Measurements from ENCODE around the gene LDLR. TPM values are rescaled to one million over a fixed set of nuclear protein-coding genes. Genes with fewer than 3 reads are reported as not detected.

Gene LDLR
- total RNA-seq, 1 experiment from 2014 or later = 127 TPM

DNA sequence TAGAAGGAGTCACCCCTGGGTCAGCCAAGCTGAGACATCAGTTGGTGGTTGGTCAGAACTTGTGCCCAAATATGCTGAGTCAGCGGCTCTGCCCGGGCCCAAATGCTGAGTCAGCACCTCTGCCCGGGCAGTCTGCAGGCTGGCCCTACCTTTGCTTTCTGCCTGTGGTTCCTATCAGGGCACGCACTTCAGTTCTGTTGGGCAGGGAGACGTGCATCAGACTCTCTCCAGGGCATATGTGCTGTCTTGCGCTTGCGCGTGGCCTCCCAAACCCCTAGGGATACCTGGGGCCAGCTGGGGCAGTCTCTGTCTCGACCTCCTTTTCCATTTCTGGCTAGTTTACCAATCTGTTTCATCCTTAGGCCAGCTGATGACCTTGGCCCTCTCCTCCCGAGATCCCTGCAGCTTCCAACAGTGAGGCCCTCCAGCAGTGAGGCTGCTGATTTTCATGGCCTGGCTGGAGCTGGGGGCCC, 24.4 kb upstream of the LDLR start:
- POLR2A ChIA-PET = interaction anchor here (1.0 to 1.4 kb wide), 4 partner anchors 24 to 66 kb away, joined by 3 to 4 read pairs (median 3); partner anchors contain the start of gene LDLR
- Mint-ChIP-seq H3K27ac (ENCODE audit: low read depth, unreplicated experiment) (no peak overlapping the region), H3K4me3 (ENCODE audit: unreplicated experiment) (no peak overlapping the region), H3K36me3 (ENCODE audit: insufficient read depth, unreplicated experiment) (peaks cover 38% of the 10 kb centered on the region), H3K9me3 (ENCODE audit: unreplicated experiment) (no peaks in the 10 kb centered on the region), H3K27me3 (ENCODE audit: insufficient read depth, unreplicated experiment) (no peaks in the 10 kb centered on the region), H3K4me1 (ENCODE audit: insufficient read depth, unreplicated experiment) (peaks cover 4% of the 10 kb centered on the region)
- TF ChIP-seq, protein P1, sequence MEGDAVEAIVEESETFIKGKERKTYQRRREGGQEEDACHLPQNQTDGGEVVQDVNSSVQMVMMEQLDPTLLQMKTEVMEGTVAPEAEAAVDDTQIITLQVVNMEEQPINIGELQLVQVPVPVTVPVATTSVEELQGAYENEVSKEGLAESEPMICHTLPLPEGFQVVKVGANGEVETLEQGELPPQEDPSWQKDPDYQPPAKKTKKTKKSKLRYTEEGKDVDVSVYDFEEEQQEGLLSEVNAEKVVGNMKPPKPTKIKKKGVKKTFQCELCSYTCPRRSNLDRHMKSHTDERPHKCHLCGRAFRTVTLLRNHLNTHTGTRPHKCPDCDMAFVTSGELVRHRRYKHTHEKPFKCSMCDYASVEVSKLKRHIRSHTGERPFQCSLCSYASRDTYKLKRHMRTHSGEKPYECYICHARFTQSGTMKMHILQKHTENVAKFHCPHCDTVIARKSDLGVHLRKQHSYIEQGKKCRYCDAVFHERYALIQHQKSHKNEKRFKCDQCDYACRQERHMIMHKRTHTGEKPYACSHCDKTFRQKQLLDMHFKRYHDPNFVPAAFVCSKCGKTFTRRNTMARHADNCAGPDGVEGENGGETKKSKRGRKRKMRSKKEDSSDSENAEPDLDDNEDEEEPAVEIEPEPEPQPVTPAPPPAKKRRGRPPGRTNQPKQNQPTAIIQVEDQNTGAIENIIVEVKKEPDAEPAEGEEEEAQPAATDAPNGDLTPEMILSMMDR (IDR thresholded peaks at IDR 0.05; ENCODE audit: unreplicated experiment) = no peak
- intact Hi-C loops (cut with micrococcal nuclease) = no loop called here
- BruUV-seq (replicated peaks) = no TSS peak
- CTCF ChIA-PET = interaction anchor here (0.8 to 1.1 kb wide), 3 partner anchors 15 to 78 kb away, joined by 4 to 6 read pairs (median 4); no protein-coding TSS in a partner anchor
- peak; percentile 58 for DNase-seq (ENCODE audit: unreplicated experiment)

DNA sequence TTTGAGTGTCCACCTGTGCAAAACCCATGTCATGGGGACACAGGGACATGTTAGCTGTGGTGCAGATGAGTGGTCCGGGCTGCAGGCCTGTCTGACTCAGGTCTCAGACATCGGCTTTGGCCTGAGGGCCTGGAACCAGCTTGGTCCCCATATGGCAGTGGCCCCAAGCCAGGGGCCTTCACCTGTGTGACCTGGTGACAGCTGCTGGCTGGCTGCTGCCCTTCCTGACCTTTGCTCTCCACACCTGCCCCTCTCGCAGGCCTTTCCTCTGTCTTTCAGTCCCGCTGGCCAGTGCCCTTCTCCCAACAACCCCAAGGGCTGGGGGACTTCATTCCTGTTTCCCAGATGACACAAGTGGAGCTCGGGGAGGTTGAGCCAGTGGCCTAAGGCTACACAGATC, 22.9 kb upstream of the LDLR start:
- BruUV-seq (replicated peaks) = no TSS peak
- H3K27me3 Mint-ChIP-seq (ENCODE audit: insufficient read depth, unreplicated experiment) = no peaks in the 10 kb centered on the region
- peaks cover 30% of the 10 kb centered on the region for H3K36me3 Mint-ChIP-seq (ENCODE audit: insufficient read depth, unreplicated experiment)

DNA sequence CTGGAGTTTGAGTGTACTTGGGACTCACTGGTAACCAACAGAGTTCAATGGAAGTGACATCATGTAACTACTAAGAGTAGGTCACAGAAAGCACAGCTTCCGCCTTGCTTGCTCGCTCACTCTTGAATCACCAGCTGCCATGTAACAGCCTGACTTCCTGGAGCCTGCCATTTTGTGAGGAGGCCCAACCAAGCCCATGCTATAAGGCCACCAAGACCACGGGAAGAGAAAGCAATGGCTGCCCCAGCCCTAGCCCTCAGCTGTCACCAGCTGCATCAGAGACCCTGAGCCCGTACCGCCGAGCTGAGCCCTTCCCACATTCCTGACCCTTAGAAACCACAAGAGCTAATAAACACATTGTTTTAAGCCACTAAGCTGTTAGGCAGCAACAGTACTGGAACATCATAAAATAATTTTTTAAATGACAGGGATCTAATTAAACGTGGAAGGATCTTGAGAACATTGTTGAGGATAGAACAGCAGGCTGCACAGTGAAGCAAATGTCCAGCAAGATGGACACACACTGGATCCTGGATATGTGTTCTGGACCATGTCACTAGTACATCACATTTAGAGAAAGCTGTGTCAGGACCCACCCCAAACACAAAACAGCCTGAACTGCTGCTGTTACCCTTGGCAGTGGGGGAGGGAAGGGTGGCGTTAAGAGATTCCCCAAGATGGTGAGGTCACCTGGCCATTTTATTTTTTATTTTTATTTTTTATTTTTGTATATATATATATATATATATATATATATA, 21.7 kb upstream of the LDLR start:
- peaks cover 24% of the 10 kb centered on the region for H3K36me3 Mint-ChIP-seq (ENCODE audit: insufficient read depth, unreplicated experiment)
- intact Hi-C loops (cut with micrococcal nuclease) = no loop called here
- POLR2A ChIA-PET = interaction anchor here (0.9 to 1.1 kb wide), 3 partner anchors 21 to 195 kb away, joined by 3 to 4 read pairs (median 3); partner anchors contain the start of gene LDLR
- TF ChIP-seq, protein P1 (IDR thresholded peaks at IDR 0.05; ENCODE audit: unreplicated experiment) = no peak
- H3K9me3 Mint-ChIP-seq (ENCODE audit: unreplicated experiment) = no peaks in the 10 kb centered on the region
- H3K4me1 Mint-ChIP-seq (ENCODE audit: insufficient read depth, unreplicated experiment) = peaks cover 4% of the 10 kb centered on the region
- H3K27ac Mint-ChIP-seq (ENCODE audit: low read depth, unreplicated experiment) = no peak overlapping the region
- BruUV-seq (replicated peaks) = no TSS peak
- H3K27me3 Mint-ChIP-seq (ENCODE audit: insufficient read depth, unreplicated experiment) = no peaks in the 10 kb centered on the region
- CTCF ChIA-PET = interaction anchor here (2.2 kb wide), 1 partner anchor 32 kb away, joined by 6 read pairs; no protein-coding TSS in a partner anchor
- no peak overlapping the region for H3K4me3 Mint-ChIP-seq (ENCODE audit: unreplicated experiment)
- no peak for DNase-seq (ENCODE audit: unreplicated experiment)

More for the DNA sequence above, 22.9 kb upstream of the LDLR start:
- ChIA-PET CTCF (interaction anchor here (0.6 to 2.2 kb wide), 4 partner anchors 30 to 877 kb away, joined by 3 to 6 read pairs (median 4); no protein-coding TSS in a partner anchor), POLR2A (interaction anchor here (0.9 to 1.0 kb wide), 3 partner anchors 10 to 22 kb away, joined by 3 to 4 read pairs (median 4); partner anchors contain the start of gene LDLR)
- intact Hi-C loops (cut with micrococcal nuclease) = no loop called here
- H3K4me1 Mint-ChIP-seq (ENCODE audit: insufficient read depth, unreplicated experiment) = peaks cover 4% of the 10 kb centered on the region
- no peaks in the 10 kb centered on the region for H3K9me3 Mint-ChIP-seq (ENCODE audit: unreplicated experiment)
- peak overlapping the region; percentile 63 for H3K27ac Mint-ChIP-seq (ENCODE audit: low read depth, unreplicated experiment)
- H3K4me3 Mint-ChIP-seq (ENCODE audit: unreplicated experiment) = no peak overlapping the region
- DNase-seq (ENCODE audit: unreplicated experiment) = no peak
- TF ChIP-seq, protein P1 (IDR thresholded peaks at IDR 0.05; ENCODE audit: unreplicated experiment) = no peak

DNA sequence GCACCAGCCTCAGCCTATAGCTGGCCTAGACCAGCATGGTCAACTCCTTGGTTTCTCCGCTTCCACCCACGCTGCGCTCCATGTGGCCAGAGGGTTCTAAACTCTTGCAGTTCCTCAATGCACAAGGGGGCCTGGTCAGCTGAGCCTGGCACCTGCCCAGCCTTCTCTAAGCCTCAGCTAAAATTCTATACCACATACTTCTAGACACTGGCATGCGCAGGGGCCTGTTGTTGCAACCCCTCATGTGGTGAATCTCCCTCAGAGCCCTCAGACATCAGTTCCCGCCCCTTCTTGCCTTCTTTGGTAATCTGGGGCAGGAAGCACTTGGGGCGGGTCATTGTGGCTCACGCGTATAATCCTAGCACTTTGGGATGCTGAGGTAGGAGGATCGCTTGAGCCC, 19.7 kb upstream of the LDLR start:
- CTCF ChIA-PET = interaction anchor here (0.6 kb wide), 1 partner anchor 84 kb away, joined by 4 read pairs; no protein-coding TSS in a partner anchor
- TF ChIP-seq, protein P1 (IDR thresholded peaks at IDR 0.05; ENCODE audit: unreplicated experiment) = no peak
- BruUV-seq (replicated peaks) = no TSS peak
- Mint-ChIP-seq H3K27me3 (ENCODE audit: insufficient read depth, unreplicated experiment) (no peaks in the 10 kb centered on the region), H3K36me3 (ENCODE audit: insufficient read depth, unreplicated experiment) (peaks cover 19% of the 10 kb centered on the region), H3K4me1 (ENCODE audit: insufficient read depth, unreplicated experiment) (peaks cover 4% of the 10 kb centered on the region), H3K4me3 (ENCODE audit: unreplicated experiment) (no peak overlapping the region), H3K27ac (ENCODE audit: low read depth, unreplicated experiment) (no peak overlapping the region), H3K9me3 (ENCODE audit: unreplicated experiment) (no peaks in the 10 kb centered on the region)
- POLR2A ChIA-PET = no interaction called here
- no peak for DNase-seq (ENCODE audit: unreplicated experiment)
- intact Hi-C loops (cut with micrococcal nuclease) = no loop called here

Measured in MCF 10A (cell line).